GM12878 (cell line): ENCODE results near the gene APBA1. TPM values are rescaled to one million over a fixed set of nuclear protein-coding genes. Genes with fewer than 3 reads are reported as not detected.
A peak's percentile ranks its signal among the peaks of the same experiment; 100 is the strongest.

Experiments used
- ATAC-seq: fragments of 200-7000 bp; cut with Tn5 transposase; 3 replicates; pipeline ENCODE4 v1.9.1; 2020; ENCODE audit warnings: mild to moderate bottlenecking, moderate library complexity
- BruUV-seq: library from RNA; stranded (reverse); fragments of 400-500 nt; replicated peaks from 2 replicates; lab custom pipeline; 2021; lab: Mats Ljungman, UMichigan
- CTCF ChIA-PET: fragments of 300-600 bp; sonication (Branson Sonifier 250); formaldehyde crosslinking; extraction: SDS; loops from one replicate; lab custom pipeline; 2021; ENCODE audit warnings: inconsistent platforms; lab: Yijun Ruan, JAX
- POLR2A ChIA-PET: fragments of 350-600 bp; formaldehyde crosslinking; extraction: SDS; loops from one replicate; lab custom pipeline; 2021; ENCODE audit warnings: inconsistent platforms; lab: Charles Lee
- RAD21 ChIA-PET: fragments of 300-600 bp; sonication (Branson Sonifier 250); formaldehyde crosslinking; loops from one replicate; lab custom pipeline; 2023; ENCODE audit warnings: antibody characterized with exemption; ENCODE audit not compliant: unreplicated experiment; lab: Charles Lee
- SMC1A ChIA-PET: fragments of 300-600 bp; sonication (Branson Sonifier 250); formaldehyde crosslinking; loops from one replicate; lab custom pipeline; 2023; ENCODE audit not compliant: unreplicated experiment, uncharacterized antibody; lab: Charles Lee
- DNase-seq: peaks from one replicate; pipeline ENCODE4 v3.0.0-alpha.2; 2011; ENCODE audit warnings: low read depth, low spot score
- FAIRE-seq: peaks from 3 replicates; lab custom pipeline; 2011; peaks lifted over from hg19 to GRCh38; lab: Jason Lieb, UNC
- H2AFZ ChIP-seq: 2 replicates; pipeline ENCODE4 v1.6.0; 2011; ENCODE audit warnings: low read depth, low read length, control low read depth; ENCODE audit not compliant: control insufficient read depth
- H3K27ac ChIP-seq: 2 replicates; pipeline ENCODE4 v1.5.1; 2011; ENCODE audit warnings: control low read depth; ENCODE audit not compliant: control insufficient read depth, insufficient read depth
- H3K27me3 ChIP-seq, 2 experiments: replicated peaks in 1 of 2; 2 replicates each; pipeline versions ENCODE4 v1.6.0 to v1.6.1; 2011; ENCODE audit warnings: low read length in 1 of 2; ENCODE audit not compliant: control insufficient read depth in 2 of 2, insufficient read depth in 2 of 2
- H3K36me3 ChIP-seq, 2 experiments: 2 replicates each; pipeline ENCODE4 v1.5.1; 2011; ENCODE audit warnings: low read length in 1 of 2; ENCODE audit not compliant: control insufficient read depth in 2 of 2, insufficient read depth in 2 of 2
- H3K4me1 ChIP-seq: 2 replicates; pipeline ENCODE4 v1.6.1; 2011; ENCODE audit warnings: mild to moderate bottlenecking, low read length, moderate library complexity, mixed read lengths; ENCODE audit not compliant: control insufficient read depth, insufficient read depth
- H3K4me2 ChIP-seq: 2 replicates; pipeline ENCODE4 v1.6.0; 2011; ENCODE audit warnings: control low read depth; ENCODE audit not compliant: control insufficient read depth, insufficient read depth
- H3K4me3 ChIP-seq: fragments of 200-600 bp; sonication (generic); 2 replicates; pipeline ENCODE4 v1.5.1; 2016
- H3K79me2 ChIP-seq: 2 replicates; pipeline ENCODE4 v1.6.0; 2011; ENCODE audit warnings: low read length; ENCODE audit not compliant: control insufficient read depth, insufficient read depth
- H3K9ac ChIP-seq: 2 replicates; pipeline ENCODE4 v1.8.0; 2011; ENCODE audit warnings: low read length, control low read depth, mixed read lengths; ENCODE audit not compliant: control insufficient read depth, insufficient read depth
- H3K9me3 ChIP-seq: replicated peaks from 3 replicates; pipeline ENCODE4 v1.5.1; 2011; ENCODE audit warnings: mild to moderate bottlenecking, low read length; ENCODE audit not compliant: control insufficient read depth, insufficient read depth
- H4K20me1 ChIP-seq: 2 replicates; pipeline ENCODE4 v1.6.0; 2011; ENCODE audit not compliant: control insufficient read depth, insufficient read depth
- CTCF ChIP-seq, 3 experiments: IDR thresholded peaks in 2 of 3; conservative IDR thresholded peaks in 1 of 3; 2 replicates each; pipeline ENCODE4 v1.5.1; 2011; ENCODE audit warnings: low read depth in 3 of 3, low read length in 3 of 3, mild to moderate bottlenecking in 3 of 3, control low read depth in 2 of 3, moderate library complexity in 2 of 3, inconsistent platforms in 1 of 3, mixed read lengths in 1 of 3; ENCODE audit not compliant: control insufficient read depth in 2 of 3, insufficient read depth in 1 of 3; ENCODE audit errors: extremely low read depth in 1 of 3
- RAD21 ChIP-seq: IDR thresholded peaks from 2 replicates; pipeline ENCODE4 v1.6.1; 2011; ENCODE audit warnings: mild to moderate bottlenecking, low read depth, low read length, moderate library complexity; ENCODE audit not compliant: insufficient read depth
- SMC3 ChIP-seq: IDR thresholded peaks from 2 replicates; pipeline ENCODE4 v1.6.1; 2011; ENCODE audit warnings: low read length, improper control_type of control experiment, borderline replicate concordance
- SREBF2 ChIP-seq: IDR thresholded peaks from 2 replicates; pipeline ENCODE4 v1.6.1; 2012; ENCODE audit warnings: mild to moderate bottlenecking, low read length
- YY1 ChIP-seq: IDR thresholded peaks from 2 replicates; pipeline ENCODE4 v1.6.1; 2011; ENCODE audit warnings: low read depth, mild to moderate bottlenecking, low read length
- ZNF217 ChIP-seq: fragments of 450-650 bp; IDR thresholded peaks from 2 replicates; pipeline ENCODE4 v1.6.1; 2017; ENCODE audit warnings: antibody characterized with exemption, mild to moderate bottlenecking
- WGBS: methylation state at CpG from one replicate; pipeline ENCODE4 v1.1.6; 2016; ENCODE audit warnings: low lambda C conversion rate; ENCODE audit not compliant: insufficient replicate concordance, insufficient coverage; ENCODE audit errors: missing lambda C conversion rate; 5-methylcytosine and 5-hydroxymethylcytosine counted together
- in situ Hi-C: fragments of 300-500 bp; cut with MboI; formaldehyde crosslinking; loops from 9 replicates; pipeline ENCODE4 v1.14.3; 2018; ENCODE audit warnings: mixed read lengths
- intact Hi-C: fragments of 100-400 bp; cut with micrococcal nuclease; formaldehyde crosslinking; loops from one replicate; pipeline ENCODE4 v1.14.2; 2022; ENCODE audit not compliant: unreplicated experiment
- polyA plus RNA-seq, 11 experiments: library from polyadenylated mRNA; depleted of rRNA in 4 of 11; unstranded in 6 of 11; stranded (reverse) in 5 of 11; fragments of >200 nt; fragmentation: Nextera tagmentation in 4 of 11; fragmentation: Illumina TruSeq in 1 of 11; extraction: Ambion mirVana in 4 of 11; extraction: Trizol in 1 of 11; gene quantifications; 1 replicate in 1 of 11; 2 replicates in 10 of 11; pipeline versions ENCODE4 v1.2.1 to v1.2.3, GENCODE V29; 2011 to 2016; ENCODE audit warnings: inconsistent platforms in 2 of 11, missing spikeins in 2 of 11, low read depth in 1 of 11
- total RNA-seq, 4 experiments: library from RNA; depleted of rRNA in 3 of 4; stranded (reverse); fragments of >200 nt in 3 of 4; fragmentation: Illumina TruSeq in 1 of 4; extraction: Trizol in 1 of 4; gene quantifications; 2 replicates each; pipeline versions ENCODE4 v1.2.1 to v1.2.3, GENCODE V29; 2013 to 2021
- TF ChIP-seq, protein P1 (sequence below): IDR thresholded peaks from 2 replicates; pipeline ENCODE4 v1.6.1; 2012; ENCODE audit warnings: low read depth, low read length, improper control_type of control experiment

Gene APBA1
- total and polyA plus RNA-seq, 10 of the 15 experiments (the other 5 are each of a cell fraction or from before 2014, with no cell fraction given), result 0.01 to 1.3 (median 0.05) TPM; not detected in 7

DNA sequence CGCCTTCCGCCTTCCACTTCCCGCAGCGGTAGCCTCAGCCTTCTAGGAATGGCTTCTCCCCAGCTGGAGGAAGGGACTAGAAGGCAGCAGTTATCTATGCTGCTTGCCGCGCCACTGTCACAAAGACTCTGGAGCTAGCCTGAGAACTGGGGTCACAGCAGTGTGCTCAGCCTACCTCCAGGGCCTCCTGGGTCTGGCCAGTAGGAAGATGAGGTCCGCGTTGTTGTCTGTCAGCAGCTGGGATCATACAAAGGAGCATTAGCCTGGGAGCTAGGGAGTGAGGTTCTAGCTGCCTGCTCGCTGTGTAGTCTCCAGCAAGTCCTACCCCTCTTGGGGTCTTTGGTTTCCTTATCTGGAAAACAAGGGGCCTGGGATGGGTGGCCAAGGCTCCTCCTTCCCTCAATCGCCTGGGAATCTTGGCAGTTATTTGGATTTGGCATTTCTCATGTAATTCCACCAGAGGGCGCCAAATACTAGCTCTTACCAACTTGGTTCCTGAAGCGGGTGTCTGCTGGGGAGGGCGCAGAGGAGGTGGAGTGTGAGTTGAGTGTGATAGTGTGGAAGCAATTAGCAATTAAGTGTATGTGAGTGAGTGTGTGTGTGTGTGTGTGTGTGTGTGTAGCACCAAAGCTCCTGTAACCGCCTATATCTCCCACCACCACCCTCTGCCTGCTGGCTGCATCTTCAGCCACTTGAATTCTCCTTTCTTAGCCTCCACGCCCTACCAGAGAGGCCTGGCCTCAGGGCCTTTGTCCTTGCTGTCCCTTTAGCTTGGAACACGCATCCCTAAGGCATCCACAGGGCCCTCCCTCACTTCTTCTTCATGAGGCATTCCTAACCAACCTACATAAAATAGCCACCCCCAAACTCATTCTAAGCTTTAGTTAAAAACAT lies 250.0 kb downstream of the APBA1 start:
- Histone ChIP-seq H3K27ac (no peak overlapping the region), H2AFZ (no peak overlapping the region), H3K9ac (no peak overlapping the region), H3K4me3 (no peak overlapping the region), H3K27me3 (no peaks in the 10 kb centered on the region; a peak in 2 of 4 replicates), H3K79me2 (no peaks in the 10 kb centered on the region), H3K4me2 (no peak overlapping the region), H3K4me1 (no peaks in the 10 kb centered on the region), H4K20me1 (no peaks in the 10 kb centered on the region), H3K36me3 (no peaks in the 10 kb centered on the region), H3K9me3 (no peaks in the 10 kb centered on the region)
- in situ Hi-C loops, result loop anchor here (5.0 to 10.0 kb wide), 3 partner anchors 125 to 503 kb away; no protein-coding TSS in a partner anchor
- peak; percentile 81 for ATAC-seq
- peak; percentile 88 for FAIRE-seq
- DNase-seq, result no peak
- CTCF ChIA-PET, result interaction anchor here (0.7 to 5.1 kb wide), 32 partner anchors 8 to 689 kb away, joined by 3 to 89 read pairs (median 4); partner anchors contain the start of gene FXN
- SMC1A ChIA-PET, result interaction anchor here (0.5 to 4.7 kb wide), 10 partner anchors 54 to 959 kb away, joined by 3 to 48 read pairs (median 6); no protein-coding TSS in a partner anchor
- intact Hi-C loops, result loop anchor here (2.0 to 5.0 kb wide), 5 partner anchors 50 to 690 kb away; partner anchors contain the start of gene APBA1
- no TSS peak for BruUV-seq
- WGBS, result 35% methylated on average over 16 of the region's 16 CpGs
- TF ChIP-seq CTCF (IDR thresholded peaks at IDR 0.05 in 2 of 3, conservative IDR thresholded peaks at IDR 0.05 in 1 of 3; ENCODE audit: control insufficient read depth in 2 of 3, extremely low read depth in 1 of 3, insufficient read depth in 1 of 3, low read depth in 3 of 3, low read length in 3 of 3), result peak; percentile 63 to 83 (median 70); a peak in 5 of 6 replicates
- TF ChIP-seq, protein P1, sequence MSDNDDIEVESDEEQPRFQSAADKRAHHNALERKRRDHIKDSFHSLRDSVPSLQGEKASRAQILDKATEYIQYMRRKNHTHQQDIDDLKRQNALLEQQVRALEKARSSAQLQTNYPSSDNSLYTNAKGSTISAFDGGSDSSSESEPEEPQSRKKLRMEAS, result no peak
- TF ChIP-seq RAD21, result peak; percentile 95
- 0 out of 2 replicates have a peak, but pooled peaks have one; percentile 46 for TF ChIP-seq YY1
- no peak for TF ChIP-seq SREBF2
- TF ChIP-seq SMC3, result peak; percentile 93
- no peak for TF ChIP-seq ZNF217
- RAD21 ChIA-PET, result interaction anchor here (0.9 to 3.9 kb wide), 10 partner anchors 10 to 688 kb away, joined by 3 to 26 read pairs (median 6); no protein-coding TSS in a partner anchor
- POLR2A ChIA-PET, result no interaction called here
